Gastrocnemius medialis (tissue), 4 donors: ENCODE results near the gene ATP8B4.

ENCODE experiments used
- CTCF ChIP-seq, 5 experiments: fragments of 450-650 bp in 3 of 5; fragments of 200-600 bp in 2 of 5; sonication (generic) in 2 of 5; IDR thresholded peaks in 4 of 5; conservative IDR thresholded peaks in 1 of 5; 1 replicate in 4 of 5; 2 replicates in 1 of 5; pipeline ENCODE4 v1.5.1; 2016 to 2019; ENCODE audit warnings: antibody characterized with exemption in 5 of 5, mild to moderate bottlenecking in 3 of 5, moderate library complexity in 3 of 5
- POLR2A ChIP-seq, 2 donors: fragments of 450-650 bp; IDR thresholded peaks; one replicate each; pipeline ENCODE4 v1.6.1; 2017; ENCODE audit warnings: antibody characterized with exemption in 2 of 2, mild to moderate bottlenecking in 2 of 2, moderate library complexity in 2 of 2

DNA sequence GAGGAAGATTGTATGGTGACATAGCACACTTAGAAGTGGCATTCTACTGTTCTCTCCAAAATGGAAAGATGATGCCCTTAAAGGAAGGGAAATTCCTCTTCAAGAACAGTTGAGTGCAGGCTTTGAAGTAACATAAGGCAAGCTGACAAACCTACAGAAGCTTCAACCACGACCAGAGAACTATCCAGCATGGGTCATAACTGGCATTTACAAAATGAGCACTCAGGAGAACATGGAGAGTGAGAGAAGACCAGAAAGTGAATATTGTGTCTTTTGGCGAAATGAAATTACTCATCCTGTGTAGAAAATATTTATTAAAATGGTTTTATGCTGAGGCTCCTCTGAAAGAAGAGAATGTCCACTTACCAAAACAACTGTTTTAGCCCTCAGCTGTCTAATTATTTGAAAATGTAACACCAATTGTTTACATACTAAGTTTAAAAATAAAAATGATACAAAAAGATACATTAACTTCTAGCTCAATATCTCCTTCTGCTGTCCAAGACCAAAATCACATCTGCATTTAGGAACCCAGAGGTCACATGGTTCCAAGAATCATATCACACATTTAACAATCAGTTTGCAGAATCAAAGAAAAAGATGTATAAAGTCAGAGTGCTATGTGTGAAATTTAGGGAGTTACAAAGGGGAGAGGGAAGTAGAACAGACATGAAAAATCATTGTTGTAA is 216.9 kb downstream of the ATP8B4 start:
- TF ChIP-seq CTCF (IDR thresholded peaks at IDR 0.05 in 4 of 5, conservative IDR thresholded peaks at IDR 0.05 in 1 of 5) (no peak), POLR2A (IDR thresholded peaks at IDR 0.05) (no peak)
